Measurements from ENCODE around the gene MAP2K3. TPM values are rescaled to one million over a fixed set of nuclear protein-coding genes. Genes with fewer than 3 reads are reported as not detected.

Gene MAP2K3
- total RNA-seq, 3 donors from 2014 or later, result 216 to 260 (median 253) TPM

DNA sequence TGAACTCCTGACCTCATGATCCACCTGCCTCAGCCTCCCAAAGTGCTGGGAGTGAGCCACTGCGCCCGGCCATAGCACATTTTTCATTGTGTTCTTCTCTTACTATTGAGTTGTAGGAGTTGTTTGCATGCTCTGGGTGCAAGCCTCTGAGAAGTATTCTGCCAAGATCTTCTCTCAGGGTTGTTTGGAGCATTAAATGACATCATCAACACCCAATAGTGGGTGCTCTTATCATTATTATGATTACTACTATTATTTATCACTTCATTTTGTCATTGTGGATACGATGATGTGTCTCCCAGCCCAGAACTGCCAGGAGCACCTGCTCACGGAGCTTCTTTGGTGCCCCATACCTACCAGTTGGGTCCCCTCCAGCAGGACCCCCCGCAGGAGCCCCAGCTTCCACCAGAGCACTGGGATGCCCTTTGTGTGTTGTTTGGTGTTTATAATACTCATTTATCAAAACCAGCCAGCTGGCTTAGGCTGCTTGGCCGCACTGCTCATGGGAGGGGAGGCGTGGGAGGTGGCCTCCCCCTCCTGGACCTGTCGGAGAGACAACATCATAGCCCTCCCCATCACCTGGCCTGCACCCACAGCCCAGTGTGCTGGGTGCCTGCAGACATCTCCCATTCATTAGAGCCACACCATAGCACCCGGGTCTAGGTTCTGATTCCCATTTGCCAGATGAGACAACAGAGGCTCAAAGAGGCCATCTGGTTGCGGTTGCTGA lies 12.9 kb upstream of the MAP2K3 start:
- H3K36me3 Mint-ChIP-seq (ENCODE audit: insufficient read depth), result no peaks in the 10 kb centered on the region
- H3K4me1 Mint-ChIP-seq (ENCODE audit: low read depth), result peaks cover 37% of the 10 kb centered on the region
- DNase-seq (no peak), ATAC-seq (no peak)
- H3K9me3 Mint-ChIP-seq, result no peaks in the 10 kb centered on the region
- H3K4me3 Mint-ChIP-seq, result no peak overlapping the region
- no peaks in the 10 kb centered on the region for H3K27me3 Mint-ChIP-seq (ENCODE audit: low read depth)

DNA sequence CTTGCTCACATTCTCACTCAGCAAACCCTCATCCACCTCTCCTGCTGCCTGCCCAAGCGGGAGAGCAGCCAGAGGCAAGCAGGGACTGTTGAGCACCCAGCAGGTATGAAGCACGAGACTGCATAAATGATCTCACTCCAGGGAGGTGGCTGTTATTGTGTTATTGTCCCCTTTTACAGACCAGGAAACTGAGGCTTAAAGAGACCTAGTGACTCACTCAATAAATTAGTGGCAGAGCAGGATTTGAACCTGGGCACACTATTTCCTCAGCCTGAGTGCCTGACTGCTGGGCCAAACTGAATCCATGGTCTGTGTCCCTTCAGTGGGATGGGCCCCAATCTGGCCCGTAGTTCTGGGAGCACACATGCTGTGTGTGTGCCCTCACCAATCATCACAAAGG lies 12.3 kb upstream of the MAP2K3 start:
- H3K4me1 Mint-ChIP-seq (ENCODE audit: low read depth), result peaks cover 41% of the 10 kb centered on the region
- DNase-seq (no peak), ATAC-seq (no peak)
- H3K4me3 Mint-ChIP-seq, result no peak overlapping the region
- no peaks in the 10 kb centered on the region for H3K36me3 Mint-ChIP-seq (ENCODE audit: insufficient read depth)
- no peaks in the 10 kb centered on the region for H3K27me3 Mint-ChIP-seq (ENCODE audit: low read depth)
- no peaks in the 10 kb centered on the region for H3K9me3 Mint-ChIP-seq

DNA sequence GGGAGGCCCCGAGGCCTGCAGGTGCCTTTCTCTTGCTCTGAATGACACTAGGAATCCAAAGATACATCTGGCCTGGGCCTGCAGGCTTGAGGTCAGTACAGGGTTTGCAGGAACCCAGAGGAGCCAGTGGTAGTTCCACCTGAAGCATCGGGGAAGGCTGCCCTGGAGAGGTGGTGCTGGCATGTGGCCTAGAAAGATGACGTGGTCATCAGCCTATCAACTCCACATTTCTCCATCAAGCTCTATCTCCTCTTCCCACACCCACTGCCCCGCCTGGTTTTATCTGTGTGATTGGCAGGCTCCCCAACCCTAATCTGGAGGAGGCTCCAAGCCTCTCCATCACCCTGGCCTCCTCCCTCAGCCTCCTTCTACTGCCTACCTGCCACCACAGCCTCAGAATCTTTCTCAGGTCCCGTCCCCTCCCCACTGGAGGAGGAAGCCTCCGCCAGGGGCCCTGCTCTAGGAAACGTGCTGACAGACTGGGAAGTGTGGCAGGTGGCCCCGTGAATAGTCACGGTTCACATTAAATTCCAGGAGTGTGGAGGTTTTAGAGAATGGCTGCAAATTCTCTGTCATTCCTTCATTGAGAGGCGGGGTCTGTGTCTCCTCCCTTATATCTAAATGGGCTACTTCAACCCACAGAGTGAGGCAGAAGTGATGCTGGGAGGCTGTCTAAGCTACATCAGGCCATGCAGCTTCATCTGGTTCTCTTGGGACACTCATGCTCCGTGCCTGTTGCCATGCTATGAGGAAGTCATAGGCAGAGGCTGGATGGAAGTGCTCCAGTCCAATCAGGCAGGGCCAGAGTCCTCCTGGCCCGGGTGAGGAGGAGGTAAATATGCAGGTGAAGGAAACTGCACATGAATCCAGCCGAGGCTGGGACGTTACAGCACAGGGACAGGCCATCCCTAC lies 11.4 kb upstream of the MAP2K3 start:
- no peak for ATAC-seq
- Mint-ChIP-seq H3K9me3 (no peaks in the 10 kb centered on the region), H3K27me3 (ENCODE audit: low read depth) (no peaks in the 10 kb centered on the region), H3K4me3 (no peak overlapping the region), H3K4me1 (ENCODE audit: low read depth) (peaks cover 37% of the 10 kb centered on the region), H3K36me3 (ENCODE audit: insufficient read depth) (no peaks in the 10 kb centered on the region)
- no peak for DNase-seq

DNA sequence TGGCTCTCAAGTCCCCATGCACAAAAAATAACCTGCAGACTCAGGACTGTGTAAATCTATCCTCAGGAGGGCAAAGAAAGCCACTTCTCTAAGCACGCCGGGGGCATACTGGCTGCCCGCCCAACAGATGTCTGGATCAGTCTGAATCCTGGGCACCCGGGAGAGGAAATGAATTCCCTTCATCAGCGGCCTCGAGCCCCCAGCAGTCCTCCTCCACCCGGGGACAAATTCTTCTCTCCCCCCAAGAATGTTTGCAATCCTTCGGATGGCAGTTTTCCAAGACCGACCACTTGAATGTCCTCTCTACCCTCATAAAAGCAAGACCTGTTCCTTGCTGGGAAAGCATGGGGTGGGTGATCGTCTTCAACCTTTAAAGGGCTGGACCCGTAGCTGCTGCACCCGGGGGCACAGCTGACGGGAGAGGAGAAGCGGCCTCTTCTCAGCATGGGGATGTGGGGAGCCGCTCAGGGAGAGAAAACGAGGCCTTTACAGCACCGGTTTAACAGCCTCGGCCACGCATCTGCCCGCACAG lies 9.4 kb upstream of the MAP2K3 start:
- Mint-ChIP-seq H3K9me3 (no peaks in the 10 kb centered on the region), H3K27me3 (ENCODE audit: low read depth) (no peaks in the 10 kb centered on the region), H3K4me1 (ENCODE audit: low read depth) (peaks cover 43% of the 10 kb centered on the region), H3K36me3 (ENCODE audit: insufficient read depth) (no peaks in the 10 kb centered on the region), H3K4me3 (peak overlapping the region; percentile 90)
- DNase-seq, result no peak
- peak; percentile 6 to 7 for ATAC-seq

DNA sequence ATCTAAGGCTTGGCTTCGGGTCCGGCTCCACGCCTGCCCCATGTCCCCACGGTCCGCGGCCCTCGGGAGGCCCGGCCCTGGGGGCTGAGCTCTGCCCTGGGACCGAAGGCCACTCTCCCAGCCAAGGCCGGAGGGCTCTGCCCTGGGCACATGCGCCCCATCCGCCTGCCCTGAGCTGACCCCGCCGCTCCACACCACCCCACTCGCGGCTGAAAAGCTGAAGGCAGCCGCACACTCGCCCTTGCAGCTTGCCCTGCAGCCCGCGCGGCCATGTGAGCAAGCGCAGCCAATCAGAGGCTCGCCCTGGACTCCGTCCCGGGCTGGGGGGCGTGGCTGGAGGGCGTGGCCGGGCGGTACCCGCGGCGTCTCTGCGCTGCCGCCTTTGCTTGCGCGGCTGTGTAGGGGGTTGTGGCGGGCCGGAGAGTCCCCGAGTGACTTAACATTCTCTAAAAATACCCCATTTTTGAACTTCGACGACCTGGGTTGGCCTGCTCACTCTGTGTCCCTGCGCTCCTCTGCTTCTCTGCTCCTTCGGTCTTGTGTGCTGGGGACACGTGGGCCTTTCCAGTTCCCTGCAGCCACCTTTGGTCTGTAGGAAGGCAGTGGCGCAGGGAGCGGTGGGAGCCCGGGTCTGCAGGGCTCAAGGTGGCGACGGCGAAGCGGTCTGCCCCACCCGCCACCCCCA lies 8.8 kb upstream of the MAP2K3 start:
- Mint-ChIP-seq H3K36me3 (ENCODE audit: insufficient read depth) (no peaks in the 10 kb centered on the region), H3K9me3 (no peaks in the 10 kb centered on the region), H3K27me3 (ENCODE audit: low read depth) (no peaks in the 10 kb centered on the region), H3K4me3 (peak overlapping the region; percentile 90), H3K4me1 (ENCODE audit: low read depth) (peaks cover 45% of the 10 kb centered on the region)
- peak; percentile 90 to 93 for ATAC-seq
- peak; percentile 97 for DNase-seq

DNA sequence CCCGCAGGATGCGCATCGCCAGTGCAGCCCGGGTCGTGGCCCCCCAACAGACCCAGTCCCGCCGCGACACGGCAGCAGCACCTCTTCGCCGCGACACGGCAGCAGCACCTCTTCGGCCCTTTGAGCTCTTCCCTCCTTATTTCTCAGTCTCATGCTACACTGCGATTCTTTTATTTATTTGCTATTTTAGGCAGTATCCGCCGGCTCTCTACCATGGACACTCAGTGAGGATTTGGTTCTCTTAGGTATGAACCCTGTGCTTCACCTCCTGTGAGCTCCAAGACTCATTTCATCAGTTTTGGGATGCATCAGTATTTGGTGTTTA lies 8.3 kb upstream of the MAP2K3 start:
- Mint-ChIP-seq H3K27me3 (ENCODE audit: low read depth) (no peaks in the 10 kb centered on the region), H3K9me3 (no peaks in the 10 kb centered on the region), H3K36me3 (ENCODE audit: insufficient read depth) (no peaks in the 10 kb centered on the region), H3K4me1 (ENCODE audit: low read depth) (peaks cover 45% of the 10 kb centered on the region), H3K4me3 (peak overlapping the region; percentile 90)
- no peak for ATAC-seq
- DNase-seq, result no peak

DNA sequence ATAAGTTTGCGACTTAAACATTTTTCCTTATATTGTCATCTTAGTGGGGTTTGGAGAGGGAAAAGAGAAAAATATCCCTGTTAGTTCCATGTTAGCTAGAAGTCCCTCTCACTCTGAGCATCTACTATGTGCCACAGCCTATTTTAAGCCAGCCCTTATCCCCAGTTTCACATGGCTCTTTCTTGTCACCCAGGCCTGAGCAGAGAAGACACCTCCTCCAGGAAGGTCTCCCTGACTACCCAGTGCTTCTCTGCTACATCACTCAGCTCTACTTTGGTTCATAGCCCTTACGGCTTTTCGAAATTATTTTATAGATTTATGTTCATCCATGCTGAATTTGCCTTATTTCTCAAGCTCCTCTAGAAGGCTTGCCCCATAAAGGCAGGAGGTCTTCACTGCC lies 7.2 kb upstream of the MAP2K3 start:
- H3K9me3 Mint-ChIP-seq, result no peaks in the 10 kb centered on the region
- H3K4me3 Mint-ChIP-seq, result no peak overlapping the region
- H3K4me1 Mint-ChIP-seq (ENCODE audit: low read depth), result peaks cover 50% of the 10 kb centered on the region

DNA sequence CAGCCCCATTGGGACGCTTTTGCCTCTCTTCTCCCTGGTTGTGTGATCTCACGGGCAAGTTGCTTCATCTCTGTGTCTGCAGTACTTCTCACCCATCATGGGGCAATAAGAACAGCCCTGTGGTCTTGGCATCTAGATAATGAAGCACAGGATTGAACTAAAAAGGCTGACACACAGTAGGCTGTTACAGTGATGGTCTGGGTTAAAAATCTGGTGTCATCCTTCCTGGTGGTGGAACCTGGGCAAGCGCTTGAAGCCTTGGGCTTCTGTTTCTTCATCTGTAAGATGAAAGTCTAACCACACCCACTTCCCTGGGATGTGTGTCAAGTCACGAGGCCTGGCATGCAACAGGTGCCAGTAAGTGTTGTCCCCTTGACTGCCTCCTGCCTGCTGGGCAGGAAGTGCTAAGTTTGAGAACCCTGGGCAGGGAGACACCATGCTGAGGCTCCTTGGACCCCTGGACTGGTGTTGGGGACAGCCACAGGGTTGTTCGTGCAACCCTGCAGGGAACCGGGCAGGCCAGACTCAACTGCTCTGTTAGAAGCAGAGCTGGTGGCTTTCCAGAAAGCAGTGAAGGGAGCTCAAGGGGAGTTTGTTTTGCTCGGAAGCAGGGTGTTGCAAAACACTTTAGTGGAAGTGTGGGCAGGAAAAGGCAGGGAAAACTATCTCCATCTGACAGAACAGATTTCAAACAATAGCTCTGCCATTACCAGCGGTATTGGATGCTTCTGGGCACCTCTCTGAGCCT lies 5.9 kb upstream of the MAP2K3 start:
- ATAC-seq (no peak), DNase-seq (no peak)
- H3K4me3 Mint-ChIP-seq, result peak overlapping the region; percentile 40
- H3K27me3 Mint-ChIP-seq (ENCODE audit: low read depth), result no peaks in the 10 kb centered on the region
- H3K4me1 Mint-ChIP-seq (ENCODE audit: low read depth), result peaks cover 57% of the 10 kb centered on the region
- no peaks in the 10 kb centered on the region for H3K36me3 Mint-ChIP-seq (ENCODE audit: insufficient read depth)
- H3K9me3 Mint-ChIP-seq, result no peaks in the 10 kb centered on the region

More for the DNA sequence above, 7.2 kb upstream of the MAP2K3 start:
- no peak for DNase-seq
- Mint-ChIP-seq H3K36me3 (ENCODE audit: insufficient read depth) (no peaks in the 10 kb centered on the region), H3K27me3 (ENCODE audit: low read depth) (no peaks in the 10 kb centered on the region)
- ATAC-seq, result no peak

DNA sequence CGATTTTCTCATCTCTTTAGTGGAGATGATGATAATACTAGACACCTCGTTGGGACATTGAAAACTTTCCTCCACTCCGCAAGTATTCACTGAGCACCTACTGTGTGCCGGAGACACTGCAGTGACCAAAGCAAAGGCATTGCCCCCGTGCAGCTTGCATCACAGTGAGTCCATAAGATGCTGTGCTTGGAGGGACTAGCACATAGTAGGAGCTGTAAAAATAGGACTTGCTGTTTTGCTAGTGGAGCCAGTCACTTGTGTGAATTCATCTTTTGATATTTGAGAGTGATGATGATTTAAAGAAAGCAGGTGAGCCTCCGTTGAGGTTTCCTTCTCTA lies 5.3 kb upstream of the MAP2K3 start:
- Mint-ChIP-seq H3K4me1 (ENCODE audit: low read depth) (peaks cover 57% of the 10 kb centered on the region), H3K9me3 (no peaks in the 10 kb centered on the region), H3K4me3 (no peak overlapping the region), H3K36me3 (ENCODE audit: insufficient read depth) (no peaks in the 10 kb centered on the region), H3K27me3 (ENCODE audit: low read depth) (no peaks in the 10 kb centered on the region)
- DNase-seq (no peak), ATAC-seq (no peak)

DNA sequence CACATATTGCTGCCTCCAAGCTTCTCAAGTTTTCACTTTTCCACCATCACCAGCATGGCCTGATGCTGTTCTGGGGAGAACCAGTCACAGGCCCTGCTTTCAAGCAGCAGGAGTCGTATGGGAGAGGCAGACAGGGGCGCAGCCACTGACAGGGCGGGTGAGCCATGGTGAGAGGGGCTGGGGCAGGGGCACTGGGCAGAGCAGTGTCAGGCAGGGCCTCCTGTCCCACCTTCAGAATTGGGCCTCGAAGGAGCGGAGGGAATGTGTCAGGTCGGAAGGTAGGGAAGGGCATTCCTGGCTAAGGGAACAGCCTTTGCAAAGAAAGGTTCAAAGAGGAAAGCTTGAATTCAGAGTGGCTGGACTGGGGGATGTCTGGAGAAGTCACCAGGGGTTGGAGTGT lies 4.9 kb upstream of the MAP2K3 start:
- Mint-ChIP-seq H3K9me3 (no peaks in the 10 kb centered on the region), H3K36me3 (ENCODE audit: insufficient read depth) (no peaks in the 10 kb centered on the region), H3K4me3 (peak overlapping the region; percentile 46), H3K4me1 (ENCODE audit: low read depth) (peaks cover 57% of the 10 kb centered on the region), H3K27me3 (ENCODE audit: low read depth) (no peaks in the 10 kb centered on the region)
- ATAC-seq (no peak), DNase-seq (no peak)

DNA sequence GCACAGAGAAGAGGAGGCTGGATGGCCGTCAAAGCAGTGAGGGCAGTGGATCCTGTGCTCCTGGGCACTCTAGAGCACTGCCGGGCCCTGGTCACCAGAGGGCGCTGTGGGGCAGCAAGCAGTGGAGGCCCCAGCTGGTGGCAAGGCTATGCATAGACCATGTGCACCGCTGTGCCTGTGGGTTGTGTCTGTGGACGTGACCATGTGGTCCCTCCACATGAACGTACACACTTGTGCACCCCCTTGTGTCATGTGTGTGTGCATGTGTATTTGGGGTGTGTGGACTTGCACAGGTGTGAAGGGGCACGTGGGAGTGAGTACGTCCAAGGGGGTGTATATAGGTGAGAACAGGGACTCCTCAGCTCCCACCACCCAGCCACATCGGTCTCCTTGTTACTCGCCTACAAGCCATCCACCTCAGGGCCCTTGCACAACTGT lies 4.4 kb upstream of the MAP2K3 start:
- Mint-ChIP-seq H3K9me3 (no peaks in the 10 kb centered on the region), H3K27me3 (ENCODE audit: low read depth) (no peaks in the 10 kb centered on the region), H3K4me1 (ENCODE audit: low read depth) (peaks cover 54% of the 10 kb centered on the region), H3K36me3 (ENCODE audit: insufficient read depth) (no peaks in the 10 kb centered on the region), H3K4me3 (no peak overlapping the region)
- ATAC-seq, result peak; percentile 38 to 41
- peak; percentile 92 for DNase-seq

DNA sequence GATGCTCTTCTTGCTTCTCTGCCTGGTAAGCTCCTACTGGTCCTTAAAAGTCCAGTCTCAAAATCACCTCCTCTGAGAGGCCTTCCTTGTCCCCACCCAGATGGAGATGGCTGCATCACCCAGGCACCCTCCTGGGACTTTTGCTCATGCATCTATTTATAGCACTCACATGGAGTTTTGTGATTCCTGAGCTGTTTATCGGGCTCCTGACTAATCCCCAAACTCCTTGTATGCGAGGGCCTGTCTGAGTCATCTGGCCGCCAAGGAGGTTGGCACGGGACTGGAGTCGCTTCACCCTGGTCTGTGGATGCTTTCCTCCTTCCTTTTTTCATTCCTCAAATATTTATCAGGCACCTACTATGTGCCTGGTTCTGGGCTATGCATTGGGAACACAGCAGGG lies 2.3 kb upstream of the MAP2K3 start:
- Mint-ChIP-seq H3K4me3 (peak overlapping the region; percentile 96), H3K27me3 (ENCODE audit: low read depth) (no peaks in the 10 kb centered on the region), H3K4me1 (ENCODE audit: low read depth) (peaks cover 51% of the 10 kb centered on the region), H3K9me3 (no peaks in the 10 kb centered on the region), H3K36me3 (ENCODE audit: insufficient read depth) (peaks cover 11% of the 10 kb centered on the region)
- ATAC-seq (no peak), DNase-seq (no peak)

DNA sequence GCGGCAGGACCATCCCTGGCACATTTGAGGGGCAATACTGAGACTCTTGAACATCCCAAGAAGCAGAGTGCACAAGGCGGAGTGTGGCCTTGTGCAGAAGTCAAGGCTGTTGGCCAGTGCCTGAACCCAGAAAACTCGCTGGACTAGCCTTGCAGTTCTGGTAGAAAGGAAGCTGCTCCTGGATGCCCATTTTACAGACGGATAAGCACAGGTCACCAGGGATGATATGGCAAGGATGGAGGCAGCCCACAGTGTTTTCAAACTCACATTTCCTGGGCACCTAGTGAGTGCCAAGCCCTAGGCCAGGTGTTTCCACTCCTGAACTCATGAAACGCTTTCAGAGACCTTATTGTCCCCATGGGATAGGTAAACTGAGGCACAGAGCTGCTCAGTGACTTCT lies 1.7 kb upstream of the MAP2K3 start:
- Mint-ChIP-seq H3K4me1 (ENCODE audit: low read depth) (peaks cover 52% of the 10 kb centered on the region), H3K4me3 (peak overlapping the region; percentile 96), H3K36me3 (ENCODE audit: insufficient read depth) (peaks cover 11% of the 10 kb centered on the region), H3K9me3 (no peaks in the 10 kb centered on the region), H3K27me3 (ENCODE audit: low read depth) (no peaks in the 10 kb centered on the region)
- no peak for ATAC-seq
- DNase-seq, result no peak

All from activated T-cell treated with anti-CD3 and anti-CD28 coated beads, Interleukin-2, amount 50 U/mL, for 4 hours (primary cell).